GM10248 (cell line): ENCODE data around the gene LRRC51.

ENCODE experiments used
- CTCF ChIA-PET: fragments of 300-600 bp; sonication (Branson Sonifier 250); formaldehyde crosslinking; extraction: SDS; loops from one replicate; lab custom pipeline; 2021; ENCODE audit warnings: antibody characterized with exemption; lab: Yijun Ruan, JAX
- POLR2A ChIA-PET: fragments of 350-650 bp; sonication (Branson Sonifier 250); formaldehyde crosslinking; extraction: SDS; loops from one replicate; lab custom pipeline; 2020; ENCODE audit warnings: antibody characterized with exemption; lab: Yijun Ruan, JAX
- DNase-seq: peaks from one replicate; pipeline ENCODE4 v3.0.0; 2012; ENCODE audit errors: extremely low spot score
- TF ChIP-seq, protein P1 (sequence below): IDR thresholded peaks from 2 replicates; pipeline ENCODE4 v1.5.1; 2012; ENCODE audit warnings: mild to moderate bottlenecking, low read depth; ENCODE audit errors: extremely low read depth, missing control alignments, control extremely low read depth

The LRRC51 gene

DNA sequence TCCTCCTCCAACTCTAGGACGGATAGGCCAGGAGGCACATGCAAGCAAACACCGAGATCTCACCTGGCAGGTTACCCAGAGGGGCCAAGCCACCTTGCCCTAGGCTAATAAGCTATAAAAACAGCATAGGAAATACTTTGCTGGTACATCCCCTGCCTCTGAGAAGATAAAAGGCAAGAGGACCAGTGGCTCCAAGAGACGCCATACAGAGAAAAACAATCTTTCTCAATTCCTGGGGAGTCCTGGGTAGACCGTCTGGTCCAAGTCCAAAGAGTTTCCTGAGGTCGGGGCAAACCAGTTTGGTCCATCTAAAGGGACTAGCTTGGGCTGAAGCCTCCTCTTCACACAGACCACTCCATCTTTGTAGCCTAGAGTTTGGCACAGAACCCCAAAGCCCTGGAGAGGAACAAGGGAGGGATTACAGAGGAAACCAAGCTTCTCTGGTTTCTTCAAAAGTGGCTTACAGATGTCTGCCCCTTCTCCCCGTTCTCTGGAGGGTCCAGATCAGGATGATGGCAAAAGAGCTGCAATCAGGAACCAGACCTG is 40.7 kb upstream of the LRRC51 start:
- DNase-seq, result no peak
- POLR2A ChIA-PET, result interaction anchor here (0.7 to 1.6 kb wide), 2 partner anchors 24 to 45 kb away, joined by 3 to 4 read pairs; no protein-coding TSS in a partner anchor

DNA sequence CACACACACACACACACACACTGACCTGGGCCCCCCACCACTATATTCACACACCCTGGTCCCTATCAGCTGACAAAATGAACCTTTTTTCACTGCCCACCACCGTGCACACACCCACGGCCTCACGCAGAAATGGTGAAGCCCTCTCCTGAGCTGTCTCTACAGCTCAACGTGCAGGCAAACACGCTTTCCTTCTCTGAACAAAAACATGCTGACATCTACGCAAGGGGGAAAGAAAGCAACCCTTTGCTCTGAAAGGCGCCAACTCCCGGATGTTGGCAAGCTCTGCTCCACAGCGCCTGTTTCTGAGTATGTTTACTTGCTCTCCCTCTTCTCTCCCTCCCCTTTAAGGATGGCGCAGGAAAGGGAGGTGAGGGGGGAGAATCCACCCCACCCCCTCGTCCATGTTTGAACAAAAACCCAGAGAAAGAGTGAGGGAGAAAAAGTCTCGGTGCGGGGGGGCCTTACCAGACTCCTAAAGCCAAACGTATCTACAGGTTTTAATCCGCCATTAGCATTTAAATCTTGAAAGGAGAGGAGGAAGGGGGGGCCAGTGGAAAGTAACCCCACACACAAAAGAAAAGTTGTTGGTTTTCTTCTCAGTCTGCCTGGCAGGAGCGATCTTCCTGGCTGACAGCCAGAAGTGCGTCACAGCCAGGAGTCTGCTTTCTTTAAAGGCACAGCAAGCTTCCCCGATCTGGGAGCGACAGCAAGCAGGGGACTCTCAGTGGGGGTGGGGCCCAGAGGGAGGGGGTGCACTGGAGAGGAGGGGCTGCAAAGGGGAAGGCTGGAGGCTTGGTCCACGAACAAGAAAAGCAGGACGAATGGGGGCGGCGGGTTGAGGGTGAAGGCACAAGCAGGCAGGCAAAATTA is 39.9 kb upstream of the LRRC51 start:
- CTCF ChIA-PET, result interaction anchor here (0.7 to 14.3 kb wide), 8 partner anchors 8 to 391 kb away, joined by 3 to 159 read pairs (median 8); no protein-coding TSS in a partner anchor
- TF ChIP-seq, protein P1, sequence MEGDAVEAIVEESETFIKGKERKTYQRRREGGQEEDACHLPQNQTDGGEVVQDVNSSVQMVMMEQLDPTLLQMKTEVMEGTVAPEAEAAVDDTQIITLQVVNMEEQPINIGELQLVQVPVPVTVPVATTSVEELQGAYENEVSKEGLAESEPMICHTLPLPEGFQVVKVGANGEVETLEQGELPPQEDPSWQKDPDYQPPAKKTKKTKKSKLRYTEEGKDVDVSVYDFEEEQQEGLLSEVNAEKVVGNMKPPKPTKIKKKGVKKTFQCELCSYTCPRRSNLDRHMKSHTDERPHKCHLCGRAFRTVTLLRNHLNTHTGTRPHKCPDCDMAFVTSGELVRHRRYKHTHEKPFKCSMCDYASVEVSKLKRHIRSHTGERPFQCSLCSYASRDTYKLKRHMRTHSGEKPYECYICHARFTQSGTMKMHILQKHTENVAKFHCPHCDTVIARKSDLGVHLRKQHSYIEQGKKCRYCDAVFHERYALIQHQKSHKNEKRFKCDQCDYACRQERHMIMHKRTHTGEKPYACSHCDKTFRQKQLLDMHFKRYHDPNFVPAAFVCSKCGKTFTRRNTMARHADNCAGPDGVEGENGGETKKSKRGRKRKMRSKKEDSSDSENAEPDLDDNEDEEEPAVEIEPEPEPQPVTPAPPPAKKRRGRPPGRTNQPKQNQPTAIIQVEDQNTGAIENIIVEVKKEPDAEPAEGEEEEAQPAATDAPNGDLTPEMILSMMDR, result no peak
- peak; percentile 65 for DNase-seq
- POLR2A ChIA-PET, result interaction anchor here (0.7 kb wide), 2 partner anchors 28 to 46 kb away, joined by 3 to 4 read pairs; no protein-coding TSS in a partner anchor

More for the DNA sequence above, 40.7 kb upstream of the LRRC51 start:
- TF ChIP-seq, protein P1, result no peak
- CTCF ChIA-PET, result interaction anchor here (1.3 to 14.3 kb wide), 10 partner anchors 9 to 105 kb away, joined by 3 to 159 read pairs (median 8); no protein-coding TSS in a partner anchor

DNA sequence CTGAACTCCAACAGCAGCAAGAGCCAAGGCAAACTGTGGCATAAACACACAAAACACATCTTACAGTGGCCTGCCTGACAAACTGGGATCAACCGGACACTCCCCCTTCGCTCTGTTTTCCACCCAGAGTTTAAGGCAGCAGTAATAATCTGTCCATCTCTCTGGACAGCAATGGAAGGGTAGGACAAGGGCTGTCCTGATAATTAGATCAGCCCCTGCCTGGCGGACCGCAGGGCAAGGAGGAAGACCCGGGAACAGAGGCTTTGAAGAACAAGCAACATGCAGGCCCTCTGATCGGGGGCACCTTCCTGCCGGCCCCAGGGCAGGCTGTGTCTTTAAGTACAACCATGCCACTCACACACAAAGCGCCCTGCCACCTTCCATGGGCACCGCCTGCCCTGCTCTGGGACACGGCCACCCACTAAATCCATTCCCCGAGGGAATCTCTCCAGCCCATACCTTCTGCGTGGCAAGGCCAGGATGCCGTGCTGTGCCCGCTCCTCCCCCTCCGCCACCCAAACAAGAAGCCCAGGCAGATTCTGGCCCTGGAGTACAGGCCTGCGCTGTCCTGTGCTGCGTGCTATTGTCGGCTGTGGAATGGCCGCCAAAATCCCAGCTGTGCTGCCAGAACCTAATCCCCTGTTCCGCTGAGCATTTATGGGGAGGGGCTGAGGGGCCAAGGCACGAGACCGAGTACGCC is 39.1 kb upstream of the LRRC51 start:
- TF ChIP-seq, protein P1, result no peak
- peak; percentile 38 for DNase-seq
- CTCF ChIA-PET, result interaction anchor here (1.0 to 14.3 kb wide), 6 partner anchors 8 to 390 kb away, joined by 4 to 159 read pairs (median 8); no protein-coding TSS in a partner anchor
- POLR2A ChIA-PET, result no interaction called here

DNA sequence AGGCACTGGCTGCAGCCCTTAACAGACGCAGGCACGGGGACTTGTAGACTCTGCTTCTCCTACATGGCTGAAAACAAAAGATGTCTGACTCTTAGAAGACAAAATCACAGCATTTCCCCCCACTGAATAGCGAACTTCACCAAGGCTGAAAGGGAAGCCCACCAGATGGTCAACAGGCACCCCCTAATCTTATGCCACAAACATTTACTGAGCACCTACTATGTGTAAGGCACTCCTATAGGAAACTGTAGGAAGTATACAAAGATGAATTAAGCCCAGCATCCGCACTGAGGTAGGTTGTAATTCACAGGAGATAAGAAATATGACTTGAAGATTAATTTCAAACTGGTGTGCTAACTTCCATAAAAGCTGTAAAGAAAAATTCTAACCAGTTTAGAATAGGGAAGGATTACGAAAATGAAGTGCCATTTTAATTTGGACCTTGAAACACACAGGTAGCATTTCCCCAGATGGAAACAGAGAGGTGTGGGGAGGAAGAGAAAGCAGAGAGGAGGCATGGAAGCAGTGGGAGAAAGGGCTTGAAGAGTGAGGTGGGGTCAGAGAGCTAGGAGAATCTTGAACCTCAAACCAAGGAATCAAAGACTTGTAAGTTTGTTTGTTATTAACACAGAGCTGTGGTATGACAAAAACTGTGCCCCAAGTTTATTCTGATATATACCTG is 38.4 kb upstream of the LRRC51 start:
- DNase-seq, result no peak
- POLR2A ChIA-PET, result no interaction called here
- TF ChIP-seq, protein P1, result no peak
- CTCF ChIA-PET, result interaction anchor here (1.2 to 14.3 kb wide), 4 partner anchors 9 to 392 kb away, joined by 3 to 159 read pairs (median 10); partner anchors contain the start of gene CLPB

DNA sequence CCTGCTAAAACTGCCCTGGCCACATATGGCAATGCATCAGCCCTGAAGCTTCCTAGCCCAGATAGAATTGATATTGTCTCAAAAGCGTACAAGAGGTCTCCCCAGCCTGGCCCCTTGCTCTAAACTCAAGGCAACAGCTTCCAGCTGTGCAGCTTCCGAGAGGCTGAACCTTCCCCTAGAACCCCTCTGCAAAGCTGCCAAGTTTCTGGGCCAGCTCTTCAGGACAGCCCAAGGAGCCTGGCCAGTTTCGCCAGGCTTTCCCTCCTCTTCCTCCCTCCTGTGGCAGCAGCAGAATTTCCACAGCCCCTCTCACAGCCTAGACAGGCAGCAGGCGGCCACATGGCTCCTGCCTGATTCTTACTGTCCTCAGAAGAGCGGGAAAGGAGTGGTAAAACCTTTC is 34.8 kb upstream of the LRRC51 start:
- ChIA-PET POLR2A (no interaction called here), CTCF (interaction anchor here (1.1 to 2.2 kb wide), 4 partner anchors 16 to 33 kb away, joined by 3 to 15 read pairs (median 4); no protein-coding TSS in a partner anchor)
- TF ChIP-seq, protein P1, result no peak
- no peak for DNase-seq
